Uterus (tissue), 2 donors: ENCODE results near the gene GPR62.

Experiments
- CTCF ChIP-seq, 4 experiments: fragments of 200-600 bp in 2 of 4; fragments of 450-650 bp in 2 of 4; sonication (generic) in 2 of 4; IDR thresholded peaks; one replicate each; pipeline ENCODE4 v1.5.1; 2016 to 2019; ENCODE audit warnings: antibody characterized with exemption in 4 of 4, mild to moderate bottlenecking in 2 of 4, moderate library complexity in 1 of 4
- POLR2A ChIP-seq, 2 donors: fragments of 450-650 bp; IDR thresholded peaks; one replicate each; pipeline ENCODE4 v1.6.1; 2016; ENCODE audit warnings: antibody characterized with exemption in 2 of 2, mild to moderate bottlenecking in 1 of 2, moderate library complexity in 1 of 2

DNA sequence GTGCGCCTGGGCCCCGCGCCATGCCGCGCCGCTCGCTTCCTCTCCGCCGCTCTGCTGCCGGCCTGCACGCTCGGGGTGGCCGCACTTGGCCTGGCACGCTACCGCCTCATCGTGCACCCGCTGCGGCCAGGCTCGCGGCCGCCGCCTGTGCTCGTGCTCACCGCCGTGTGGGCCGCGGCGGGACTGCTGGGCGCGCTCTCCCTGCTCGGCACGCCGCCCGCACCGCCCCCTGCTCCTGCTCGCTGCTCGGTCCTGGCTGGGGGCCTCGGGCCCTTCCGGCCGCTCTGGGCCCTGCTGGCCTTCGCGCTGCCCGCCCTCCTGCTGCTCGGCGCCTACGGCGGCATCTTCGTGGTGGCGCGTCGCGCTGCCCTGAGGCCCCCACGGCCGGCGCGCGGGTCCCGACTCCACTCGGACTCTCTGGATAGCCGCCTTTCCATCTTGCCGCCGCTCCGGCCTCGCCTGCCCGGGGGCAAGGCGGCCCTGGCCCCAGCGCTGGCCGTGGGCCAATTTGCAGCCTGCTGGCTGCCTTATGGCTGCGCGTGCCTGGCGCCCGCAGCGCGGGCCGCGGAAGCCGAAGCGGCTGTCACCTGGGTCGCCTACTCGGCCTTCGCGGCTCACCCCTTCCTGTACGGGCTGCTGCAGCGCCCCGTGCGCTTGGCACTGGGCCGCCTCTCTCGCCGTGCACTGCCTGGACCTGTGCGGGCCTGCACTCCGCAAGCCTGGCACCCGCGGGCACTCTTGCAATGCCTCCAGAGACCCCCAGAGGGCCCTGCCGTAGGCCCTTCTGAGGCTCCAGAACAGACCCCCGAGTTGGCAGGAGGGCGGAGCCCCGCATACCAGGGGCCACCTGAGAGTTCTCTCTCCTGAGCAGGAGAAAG, 951 bp downstream of the GPR62 start:
- peak in 3 of 4 experiments; percentile 35 to 68 (median 51) for TF ChIP-seq CTCF (IDR thresholded peaks at IDR 0.05)
- TF ChIP-seq POLR2A (IDR thresholded peaks at IDR 0.05), result no peak
